Measurements from ENCODE around the gene PDLIM3.
A peak's percentile ranks its signal among the peaks of the same experiment; 100 is the strongest.

Gene PDLIM3, protein sequence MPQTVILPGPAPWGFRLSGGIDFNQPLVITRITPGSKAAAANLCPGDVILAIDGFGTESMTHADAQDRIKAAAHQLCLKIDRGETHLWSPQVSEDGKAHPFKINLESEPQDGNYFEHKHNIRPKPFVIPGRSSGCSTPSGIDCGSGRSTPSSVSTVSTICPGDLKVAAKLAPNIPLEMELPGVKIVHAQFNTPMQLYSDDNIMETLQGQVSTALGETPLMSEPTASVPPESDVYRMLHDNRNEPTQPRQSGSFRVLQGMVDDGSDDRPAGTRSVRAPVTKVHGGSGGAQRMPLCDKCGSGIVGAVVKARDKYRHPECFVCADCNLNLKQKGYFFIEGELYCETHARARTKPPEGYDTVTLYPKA

DNA sequence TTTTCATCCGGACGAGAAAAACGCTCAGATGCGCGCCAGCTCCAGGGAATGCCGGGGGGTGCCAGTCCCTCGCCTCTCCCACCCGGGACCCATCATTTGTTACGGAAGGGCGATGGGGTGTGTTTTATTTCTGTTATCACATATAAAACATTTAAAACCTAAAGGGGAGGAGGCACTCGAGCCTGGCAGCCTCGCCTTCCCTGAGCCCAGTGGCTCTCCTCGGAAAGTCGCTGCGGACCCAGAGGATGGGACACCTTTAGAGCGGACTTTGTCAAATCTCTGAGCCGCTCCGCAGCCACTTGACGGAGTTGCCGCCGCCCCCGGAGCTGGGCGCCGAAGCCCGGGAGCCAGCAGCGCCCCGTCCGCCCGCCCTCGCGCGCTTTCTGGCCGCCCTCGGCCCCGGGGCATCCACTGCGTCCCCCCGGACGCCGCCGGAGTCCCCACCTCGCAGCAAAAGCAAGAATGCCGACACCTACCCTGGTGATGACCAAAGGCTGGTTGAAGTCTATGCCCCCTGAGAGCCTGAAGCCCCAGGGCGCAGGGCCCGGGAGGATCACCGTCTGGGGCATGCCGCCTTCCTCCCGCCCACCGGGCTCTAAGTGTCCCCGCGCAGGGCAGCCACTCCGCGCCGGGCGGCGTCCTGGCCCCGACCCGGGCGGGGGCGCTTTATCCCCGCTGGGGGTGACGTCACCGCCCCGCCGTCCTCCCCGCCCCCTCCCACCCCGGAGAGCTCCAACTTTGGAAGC lies at the start of gene PDLIM3:
Gene PDLIM3, minus strand, starts transcription at position 642 of the 746 bp plus-strand sequence. Its CDS starts 73 bp downstream, at position 569.
- peak; percentile 67 to 81 for DNase-seq (ENCODE audit: low read depth in 2 of 2)
- TF ChIP-seq, protein P1, sequence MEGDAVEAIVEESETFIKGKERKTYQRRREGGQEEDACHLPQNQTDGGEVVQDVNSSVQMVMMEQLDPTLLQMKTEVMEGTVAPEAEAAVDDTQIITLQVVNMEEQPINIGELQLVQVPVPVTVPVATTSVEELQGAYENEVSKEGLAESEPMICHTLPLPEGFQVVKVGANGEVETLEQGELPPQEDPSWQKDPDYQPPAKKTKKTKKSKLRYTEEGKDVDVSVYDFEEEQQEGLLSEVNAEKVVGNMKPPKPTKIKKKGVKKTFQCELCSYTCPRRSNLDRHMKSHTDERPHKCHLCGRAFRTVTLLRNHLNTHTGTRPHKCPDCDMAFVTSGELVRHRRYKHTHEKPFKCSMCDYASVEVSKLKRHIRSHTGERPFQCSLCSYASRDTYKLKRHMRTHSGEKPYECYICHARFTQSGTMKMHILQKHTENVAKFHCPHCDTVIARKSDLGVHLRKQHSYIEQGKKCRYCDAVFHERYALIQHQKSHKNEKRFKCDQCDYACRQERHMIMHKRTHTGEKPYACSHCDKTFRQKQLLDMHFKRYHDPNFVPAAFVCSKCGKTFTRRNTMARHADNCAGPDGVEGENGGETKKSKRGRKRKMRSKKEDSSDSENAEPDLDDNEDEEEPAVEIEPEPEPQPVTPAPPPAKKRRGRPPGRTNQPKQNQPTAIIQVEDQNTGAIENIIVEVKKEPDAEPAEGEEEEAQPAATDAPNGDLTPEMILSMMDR (IDR thresholded peaks at IDR 0.05; ENCODE audit: low read depth, low read length), result no peak
- H3K4me3 ChIP-seq (replicated peaks in 1 of 2; ENCODE audit: low read depth in 2 of 2, low read length in 2 of 2), result peak within 1 kb of the TSS; percentile 81 to 84

DNA sequence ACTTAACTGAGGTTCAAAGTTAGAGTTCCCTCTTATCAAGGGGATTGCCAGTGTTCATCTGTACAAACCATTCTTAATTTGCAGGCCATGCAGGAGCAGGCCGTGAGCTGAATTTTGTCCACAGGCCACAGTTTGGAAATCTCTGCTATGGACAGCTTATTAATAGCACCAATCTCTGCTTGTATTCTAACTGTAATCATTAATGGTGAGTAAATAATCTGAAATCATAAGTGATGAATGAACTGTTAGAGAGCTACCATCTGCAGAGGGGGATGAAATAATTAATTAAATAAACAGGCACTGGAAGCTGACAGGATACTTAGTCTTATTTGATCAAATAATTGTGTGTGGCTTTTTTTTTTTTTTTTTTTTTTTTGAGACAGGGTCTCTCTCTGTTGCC lies 48.5 kb upstream of the PDLIM3 start:
- no peak overlapping the region for H3K4me3 ChIP-seq (replicated peaks in 1 of 2; ENCODE audit: low read depth in 2 of 2, low read length in 2 of 2)
- DNase-seq (ENCODE audit: low read depth in 2 of 2), result no peak
- TF ChIP-seq, protein P1 (IDR thresholded peaks at IDR 0.05; ENCODE audit: low read depth, low read length), result no peak

DNA sequence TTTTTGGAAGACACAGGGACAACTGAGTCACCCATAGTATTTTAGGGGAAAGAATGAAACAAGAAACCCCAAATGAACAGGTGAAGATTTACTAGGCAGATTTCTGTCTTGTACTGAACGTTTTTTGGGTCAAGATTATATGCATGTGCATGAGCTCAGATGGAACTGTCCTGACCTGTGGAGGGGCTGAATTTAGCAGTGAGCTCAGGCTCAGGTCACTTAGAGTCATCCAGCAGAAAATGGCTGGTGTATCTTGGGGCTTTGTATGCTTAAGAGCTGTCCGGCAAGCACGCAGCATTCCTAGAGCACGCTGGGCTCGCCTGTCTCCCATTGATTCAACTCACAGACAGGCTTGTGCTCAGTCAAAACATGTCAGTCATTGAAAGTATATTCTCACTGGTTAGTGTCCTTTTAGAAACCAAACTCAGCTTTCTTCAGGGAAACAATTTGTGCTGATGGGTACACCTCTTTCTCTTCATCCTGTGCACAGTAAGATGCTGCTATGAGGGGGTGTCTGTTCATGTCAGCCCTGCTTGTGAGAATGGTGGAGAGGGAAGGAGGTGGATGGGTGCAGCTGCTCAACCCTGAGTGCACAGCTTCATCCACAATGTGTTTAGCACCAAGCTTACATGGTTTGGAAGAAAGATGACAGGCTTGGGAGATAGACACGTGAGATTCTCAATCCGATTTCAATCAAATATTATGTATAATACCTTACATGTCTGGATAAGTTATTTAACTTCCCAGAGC lies 47.5 kb upstream of the PDLIM3 start:
- H3K4me3 ChIP-seq (replicated peaks in 1 of 2; ENCODE audit: low read depth in 2 of 2, low read length in 2 of 2), result no peak overlapping the region
- TF ChIP-seq, protein P1 (IDR thresholded peaks at IDR 0.05; ENCODE audit: low read depth, low read length), result no peak

DNA sequence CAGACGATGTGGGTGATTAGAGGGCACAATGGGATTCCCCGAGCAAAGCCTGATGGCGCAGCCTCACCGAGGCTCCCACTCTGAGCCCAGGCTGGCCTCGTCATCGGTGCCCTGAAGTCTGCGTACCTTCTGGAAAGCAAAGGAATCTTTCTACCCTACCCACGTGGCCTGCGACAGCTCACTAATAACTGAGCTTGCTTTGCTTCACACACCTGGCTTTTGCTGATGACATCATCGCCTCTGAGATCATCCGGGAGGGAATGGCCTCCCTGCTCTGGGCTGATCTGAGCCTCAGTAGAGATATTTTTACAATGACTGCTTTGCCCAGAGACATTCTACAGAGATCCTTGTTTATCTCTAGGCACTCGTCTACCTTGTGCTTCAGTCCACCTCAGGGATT lies 45.4 kb upstream of the PDLIM3 start:
- TF ChIP-seq, protein P1 (IDR thresholded peaks at IDR 0.05; ENCODE audit: low read depth, low read length), result no peak
- DNase-seq (ENCODE audit: low read depth in 2 of 2), result peak in 1 of 2 donors; percentile 27
- H3K4me3 ChIP-seq (replicated peaks in 1 of 2; ENCODE audit: low read depth in 2 of 2, low read length in 2 of 2), result no peak overlapping the region

More for the DNA sequence above, 47.5 kb upstream of the PDLIM3 start:
- no peak for DNase-seq (ENCODE audit: low read depth in 2 of 2)

DNA sequence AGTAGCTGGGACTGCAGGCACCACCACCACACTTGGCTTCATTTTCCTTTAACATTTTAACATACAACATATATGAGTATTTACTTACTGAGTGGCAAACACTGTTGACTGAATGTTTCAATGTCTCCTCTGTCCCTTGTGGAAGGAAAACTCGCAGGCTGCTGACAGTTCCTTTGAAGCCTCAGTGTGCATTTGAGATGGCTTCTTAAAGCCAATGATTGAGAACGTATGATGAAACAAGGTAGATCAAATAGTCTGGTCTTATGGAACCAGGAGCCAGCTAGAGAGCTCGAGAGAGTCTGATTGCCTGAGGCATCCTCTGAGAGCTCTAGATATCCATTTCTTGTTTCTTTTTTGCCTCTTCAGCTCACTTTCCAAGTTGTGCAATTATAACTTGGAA lies 43.0 kb upstream of the PDLIM3 start:
- TF ChIP-seq, protein P1 (IDR thresholded peaks at IDR 0.05; ENCODE audit: low read depth, low read length), result no peak
- no peak overlapping the region for H3K4me3 ChIP-seq (replicated peaks in 1 of 2; ENCODE audit: low read depth in 2 of 2, low read length in 2 of 2)
- DNase-seq (ENCODE audit: low read depth in 2 of 2), result no peak
